HepG2 (cell line): ENCODE results near the gene WARS2. TPM values are rescaled to one million over a fixed set of nuclear protein-coding genes. Genes with fewer than 3 reads are reported as not detected.

Experiments
- GTF3A ChIP-seq: sonication (generic); formaldehyde crosslinking; conservative IDR thresholded peaks from 2 replicates; pipeline ENCODE4 v1.4.0; 2020; ENCODE audit warnings: mild to moderate bottlenecking, missing genetic modification reagents
- KAT7 ChIP-seq: IDR thresholded peaks from 2 replicates; pipeline ENCODE4 v1.6.1; 2018; ENCODE audit warnings: borderline replicate concordance, missing compliant biosample characterization
- KLF12 ChIP-seq: sonication (generic); formaldehyde crosslinking; IDR thresholded peaks from 2 replicates; pipeline ENCODE4 v1.4.0; 2020; ENCODE audit warnings: missing genetic modification reagents, borderline replicate concordance
- PAF1 ChIP-seq: IDR thresholded peaks from 2 replicates; pipeline ENCODE4 v1.6.1; 2016; ENCODE audit warnings: missing genetic modification reagents, missing compliant biosample characterization
- PRMT3 ChIP-seq: sonication (generic); formaldehyde crosslinking; IDR thresholded peaks from 2 replicates; pipeline ENCODE4 v1.8.1; 2022; ENCODE audit warnings: low read depth, mild to moderate bottlenecking, moderate library complexity, missing genetic modification reagents, borderline replicate concordance
- SALL1 ChIP-seq: sonication (generic); formaldehyde crosslinking; IDR thresholded peaks from 2 replicates; pipeline ENCODE4 v1.8.0; 2022; ENCODE audit warnings: mild to moderate bottlenecking, missing genetic modification reagents
- TOE1 ChIP-seq: sonication (generic); formaldehyde crosslinking; IDR thresholded peaks from 2 replicates; pipeline ENCODE4 v1.4.0; 2020; ENCODE audit warnings: mild to moderate bottlenecking, missing genetic modification reagents
- ZNF496 ChIP-seq: sonication (generic); formaldehyde crosslinking; IDR thresholded peaks from 2 replicates; pipeline ENCODE4 v1.8.1; 2023; ENCODE audit warnings: mild to moderate bottlenecking, moderate library complexity, missing genetic modification reagents; ENCODE audit not compliant: insufficient replicate concordance
- polyA plus RNA-seq, 8 experiments: library from polyadenylated mRNA; depleted of rRNA in 3 of 8; stranded (reverse) in 7 of 8; unstranded in 1 of 8; fragments of >200 nt; fragmentation: Illumina TruSeq in 4 of 8; extraction: Trizol in 4 of 8; gene quantifications; 2 replicates each; pipeline versions ENCODE4 v1.2.1 to v1.2.3, GENCODE V29; 2011 to 2016; ENCODE audit warnings: low read depth in 4 of 8, missing spikeins in 1 of 8, mixed read lengths in 1 of 8; ENCODE audit not compliant: insufficient read depth in 1 of 8
- total RNA-seq, 5 experiments: library from RNA; depleted of rRNA; stranded (reverse); fragments of >200 nt; fragmentation: Illumina TruSeq; extraction: Trizol; gene quantifications; 2 replicates each; pipeline ENCODE4 v1.2.3, GENCODE V29; 2016; ENCODE audit warnings: low read depth in 1 of 5
- TF ChIP-seq, protein P1 (sequence below): sonication (generic); formaldehyde crosslinking; IDR thresholded peaks from 2 replicates; pipeline ENCODE4 v1.4.0; 2020; ENCODE audit warnings: mild to moderate bottlenecking, missing genetic modification reagents
- TF ChIP-seq, protein P2 (sequence below): sonication (generic); formaldehyde crosslinking; IDR thresholded peaks from 2 replicates; pipeline ENCODE4 v1.8.0; 2022; ENCODE audit warnings: mild to moderate bottlenecking, missing genetic modification reagents
- TF ChIP-seq, protein P3 (sequence below): sonication (generic); formaldehyde crosslinking; IDR thresholded peaks from 2 replicates; pipeline ENCODE4 v1.8.0; 2022; ENCODE audit warnings: missing genetic modification reagents, mild to moderate bottlenecking, inconsistent platforms, borderline replicate concordance

The WARS2 gene
- total and polyA plus RNA-seq, 2 of the 13 experiments (the other 11 are each of a cell fraction or from before 2014, with no cell fraction given): 12.4 to 18.8 TPM

DNA sequence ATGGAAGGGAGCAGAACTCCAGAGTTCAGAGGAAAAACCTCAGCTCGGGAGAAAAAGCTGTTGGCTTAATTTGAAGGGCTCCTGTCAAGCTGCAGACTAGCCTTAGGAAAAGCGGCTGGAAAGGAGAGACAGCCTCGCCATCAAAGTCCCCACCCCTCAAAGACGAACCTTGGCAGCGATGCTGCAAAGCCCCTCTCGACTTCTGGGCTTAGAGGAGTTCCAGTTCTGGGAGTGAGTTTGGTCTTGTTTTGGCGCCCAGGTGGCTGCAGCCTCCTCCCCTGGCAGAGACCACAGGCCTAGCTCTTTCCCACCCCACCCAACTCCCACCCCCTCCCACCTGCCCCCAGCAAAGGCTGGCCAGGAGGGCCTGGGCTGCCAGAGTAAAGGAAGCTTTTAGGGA, 143.2 kb downstream of the WARS2 start (continued):
- TF ChIP-seq ZNF496 (CRISPR knock-in tag): no peak
- TF ChIP-seq, protein P1, sequence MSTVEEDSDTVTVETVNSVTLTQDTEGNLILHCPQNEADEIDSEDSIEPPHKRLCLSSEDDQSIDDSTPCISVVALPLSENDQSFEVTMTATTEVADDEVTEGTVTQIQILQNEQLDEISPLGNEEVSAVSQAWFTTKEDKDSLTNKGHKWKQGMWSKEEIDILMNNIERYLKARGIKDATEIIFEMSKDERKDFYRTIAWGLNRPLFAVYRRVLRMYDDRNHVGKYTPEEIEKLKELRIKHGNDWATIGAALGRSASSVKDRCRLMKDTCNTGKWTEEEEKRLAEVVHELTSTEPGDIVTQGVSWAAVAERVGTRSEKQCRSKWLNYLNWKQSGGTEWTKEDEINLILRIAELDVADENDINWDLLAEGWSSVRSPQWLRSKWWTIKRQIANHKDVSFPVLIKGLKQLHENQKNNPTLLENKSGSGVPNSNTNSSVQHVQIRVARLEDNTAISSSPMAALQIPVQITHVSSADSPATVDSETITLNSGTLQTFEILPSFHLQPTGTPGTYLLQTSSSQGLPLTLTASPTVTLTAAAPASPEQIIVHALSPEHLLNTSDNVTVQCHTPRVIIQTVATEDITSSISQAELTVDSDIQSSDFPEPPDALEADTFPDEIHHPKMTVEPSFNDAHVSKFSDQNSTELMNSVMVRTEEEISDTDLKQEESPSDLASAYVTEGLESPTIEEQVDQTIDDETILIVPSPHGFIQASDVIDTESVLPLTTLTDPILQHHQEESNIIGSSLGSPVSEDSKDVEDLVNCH: no peak
- TF ChIP-seq KLF12: no peak
- TF ChIP-seq GTF3A: no peak
- TF ChIP-seq, protein P2, sequence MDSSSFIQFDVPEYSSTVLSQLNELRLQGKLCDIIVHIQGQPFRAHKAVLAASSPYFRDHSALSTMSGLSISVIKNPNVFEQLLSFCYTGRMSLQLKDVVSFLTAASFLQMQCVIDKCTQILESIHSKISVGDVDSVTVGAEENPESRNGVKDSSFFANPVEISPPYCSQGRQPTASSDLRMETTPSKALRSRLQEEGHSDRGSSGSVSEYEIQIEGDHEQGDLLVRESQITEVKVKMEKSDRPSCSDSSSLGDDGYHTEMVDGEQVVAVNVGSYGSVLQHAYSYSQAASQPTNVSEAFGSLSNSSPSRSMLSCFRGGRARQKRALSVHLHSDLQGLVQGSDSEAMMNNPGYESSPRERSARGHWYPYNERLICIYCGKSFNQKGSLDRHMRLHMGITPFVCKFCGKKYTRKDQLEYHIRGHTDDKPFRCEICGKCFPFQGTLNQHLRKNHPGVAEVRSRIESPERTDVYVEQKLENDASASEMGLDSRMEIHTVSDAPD (CRISPR knock-in tag): no peak
- no peak for TF ChIP-seq PAF1 (CRISPR knock-in tag)
- TF ChIP-seq, protein P3, sequence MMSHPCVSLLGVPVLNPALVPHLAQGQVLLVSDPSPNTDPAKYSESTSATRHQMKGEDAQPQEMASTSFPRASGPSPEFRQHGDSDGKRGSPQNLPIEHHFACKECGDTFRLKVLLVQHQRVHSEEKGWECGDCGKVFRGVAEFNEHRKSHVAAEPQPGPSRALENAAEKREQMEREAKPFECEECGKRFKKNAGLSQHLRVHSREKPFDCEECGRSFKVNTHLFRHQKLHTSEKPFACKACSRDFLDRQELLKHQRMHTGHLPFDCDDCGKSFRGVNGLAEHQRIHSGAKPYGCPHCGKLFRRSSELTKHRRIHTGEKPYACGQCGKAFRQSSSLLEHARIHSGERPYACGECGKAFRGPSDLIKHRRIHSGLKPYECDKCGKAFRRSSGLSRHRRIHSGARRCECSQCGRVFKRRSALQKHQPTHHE (CRISPR knock-in tag): no peak
- TF ChIP-seq SALL1 (CRISPR knock-in tag): no peak
- TF ChIP-seq TOE1 (CRISPR knock-in tag): no peak
- TF ChIP-seq KAT7 (CRISPR knock-in tag): no peak
- TF ChIP-seq PRMT3 (CRISPR knock-in tag): no peak
